Stimulated activated CD4-positive, alpha-beta T cell treated with anti-CD3 and anti-CD28 coated beads, Interleukin-2, amount 100 ng/mL, for 4 hours (primary cell): ENCODE results near the gene ZNF600.
"Not testable (repeated sequence)": the region's sequence is repeated elsewhere in the genome, so short reads cannot be mapped to it uniquely, and the experiment has no call there.

Source experiments
- DNase-seq: peaks from one replicate; pipeline ENCODE4 v3.0.0-alpha.2; 2020; ENCODE audit warnings: low read depth

ZNF600 gene

DNA sequence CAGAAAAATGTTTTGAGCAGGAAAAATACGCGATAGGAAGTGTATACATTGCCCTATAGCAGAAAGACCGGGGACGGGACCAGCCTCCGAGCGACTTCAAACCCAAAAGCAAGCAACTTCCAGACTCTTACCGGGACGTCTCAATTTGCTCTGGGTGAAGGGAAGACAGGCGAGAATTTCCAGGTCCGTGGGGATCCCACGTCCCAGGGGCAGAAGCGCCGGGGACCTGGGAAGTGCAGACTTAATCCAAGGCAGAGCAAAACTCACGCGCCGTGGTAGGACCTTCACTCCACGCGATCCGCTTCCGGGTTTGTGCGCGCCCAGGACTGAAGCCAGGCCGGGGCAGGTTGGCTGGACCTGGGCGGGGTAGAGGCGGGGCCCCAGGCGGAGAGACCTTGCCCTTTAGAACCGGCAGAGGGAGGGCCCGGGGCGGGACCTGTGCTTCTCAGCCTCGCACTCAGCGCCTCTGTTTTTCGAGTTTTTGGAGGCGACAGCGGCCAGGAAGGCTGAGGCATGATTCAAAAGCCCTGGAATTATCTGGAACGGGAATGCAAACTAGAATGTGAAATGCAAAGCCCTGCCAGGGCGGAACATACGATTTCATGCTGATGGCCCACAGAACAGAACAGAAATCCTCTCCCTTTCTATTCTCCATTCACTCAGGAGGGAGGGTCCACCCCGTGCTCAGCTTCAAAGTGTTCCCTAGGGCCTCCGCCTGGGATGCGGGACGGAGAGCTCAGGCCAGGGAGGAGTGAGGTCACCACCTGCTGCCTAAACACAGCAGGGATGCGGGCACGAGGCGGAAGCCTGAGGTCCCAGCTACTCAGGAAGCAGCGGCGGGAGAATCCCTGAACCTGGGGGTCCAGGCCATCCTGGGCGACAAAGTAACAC lies at the start of gene ZNF600:
Gene ZNF600, minus strand, starts transcription at position 328 of the 891 bp plus-strand sequence. CDS start 7,903 bp downstream, outside the sequence.
- DNase-seq: peak; percentile 62

DNA sequence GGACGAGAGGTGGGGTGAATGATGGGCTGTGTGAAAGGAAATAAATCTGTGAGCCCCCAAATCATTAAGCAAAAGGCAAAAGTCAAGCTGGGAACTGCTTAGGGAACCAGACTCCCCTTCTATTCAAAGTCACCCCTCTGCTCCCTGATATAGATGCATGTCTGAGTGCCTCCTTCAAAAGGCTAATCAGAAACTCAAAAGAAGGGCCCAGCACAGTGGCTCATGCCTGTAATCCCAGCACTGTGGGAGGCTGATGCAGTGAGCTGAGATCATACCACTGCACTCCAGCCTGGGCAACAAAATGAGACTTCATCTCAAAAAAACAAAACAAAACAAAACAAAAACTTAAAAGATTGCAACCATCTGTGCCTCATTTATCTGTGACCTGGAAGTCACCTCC lies 47.7 kb upstream of the ZNF600 start:
- not testable (repeated sequence) for DNase-seq

DNA sequence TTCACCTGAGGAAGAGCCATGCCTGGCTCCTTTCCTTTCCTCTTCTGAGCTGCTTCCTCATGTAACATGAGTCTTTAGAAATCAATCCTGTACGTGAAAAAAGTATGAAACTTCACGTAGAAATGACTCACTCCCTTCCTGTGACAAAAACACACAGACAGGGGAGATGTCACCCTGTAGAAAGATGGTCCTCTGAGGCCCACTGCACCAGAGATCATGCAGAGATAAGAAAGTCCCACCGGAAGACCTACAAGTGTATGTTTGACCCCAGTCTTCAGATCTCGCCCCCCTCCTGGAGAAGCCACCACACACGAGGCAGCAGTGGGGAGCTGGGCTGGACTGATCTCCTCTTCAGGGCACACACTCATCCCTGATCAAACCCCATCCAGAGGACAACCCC lies 47.0 kb upstream of the ZNF600 start:
- not testable (repeated sequence) for DNase-seq

DNA sequence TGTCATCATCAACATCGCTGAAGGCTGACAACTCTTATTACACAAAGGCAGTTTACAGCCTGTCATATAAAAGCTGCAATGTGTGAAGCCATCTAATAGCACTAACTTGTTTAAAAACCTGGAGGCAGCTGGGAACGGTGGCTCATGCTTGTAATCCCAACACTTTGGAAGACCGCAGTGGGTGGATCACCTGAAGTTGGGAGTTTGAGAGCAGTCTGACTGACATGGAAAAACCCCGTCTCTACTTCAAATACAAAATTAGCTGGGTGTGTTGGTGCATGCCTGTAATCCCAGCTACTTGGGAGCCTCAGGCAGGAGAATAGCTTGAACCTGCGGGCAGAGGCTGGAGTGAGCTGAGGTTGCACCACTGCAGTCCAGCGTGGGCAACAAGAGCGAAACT lies 43.3 kb upstream of the ZNF600 start:
- DNase-seq: not testable (repeated sequence)

DNA sequence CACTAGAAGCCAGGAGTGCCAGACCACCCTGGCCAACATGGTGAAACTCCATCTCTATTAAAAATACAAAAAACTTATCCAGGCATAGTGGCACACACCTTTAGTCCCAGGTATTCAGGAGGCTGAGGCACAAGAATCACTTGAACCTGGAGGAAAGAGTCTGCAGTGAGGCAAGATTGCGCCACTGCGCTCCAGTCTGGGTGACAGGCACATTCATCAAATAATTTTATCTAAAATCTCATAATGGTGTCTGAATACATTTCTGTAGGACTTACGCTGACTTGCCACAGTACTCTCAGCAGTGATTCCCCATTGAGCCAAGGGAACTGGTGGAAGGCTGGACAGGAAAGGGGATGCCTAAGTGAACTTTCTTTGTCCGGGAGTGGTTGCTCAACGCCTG lies 39.2 kb upstream of the ZNF600 start:
- no peak for DNase-seq

DNA sequence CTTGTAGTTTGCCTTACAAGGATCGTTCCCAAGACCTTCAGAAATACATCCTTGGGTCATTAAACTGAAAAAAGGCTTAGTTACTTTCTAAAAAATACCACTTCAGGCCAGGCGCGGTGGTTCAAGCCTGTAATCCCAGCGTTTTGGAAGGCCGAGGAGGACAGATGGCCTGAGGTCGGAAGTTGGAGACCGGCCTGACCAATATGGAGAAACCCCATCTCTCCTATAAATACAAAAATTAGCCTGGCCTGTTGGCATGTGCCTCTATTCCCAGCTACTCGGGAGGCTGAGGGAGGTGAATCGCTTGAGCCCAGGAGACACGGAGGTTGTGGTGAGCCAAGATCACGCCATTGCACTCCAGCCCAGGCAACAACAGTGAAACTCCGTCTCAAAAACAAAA lies 37.1 kb upstream of the ZNF600 start:
- no peak for DNase-seq

DNA sequence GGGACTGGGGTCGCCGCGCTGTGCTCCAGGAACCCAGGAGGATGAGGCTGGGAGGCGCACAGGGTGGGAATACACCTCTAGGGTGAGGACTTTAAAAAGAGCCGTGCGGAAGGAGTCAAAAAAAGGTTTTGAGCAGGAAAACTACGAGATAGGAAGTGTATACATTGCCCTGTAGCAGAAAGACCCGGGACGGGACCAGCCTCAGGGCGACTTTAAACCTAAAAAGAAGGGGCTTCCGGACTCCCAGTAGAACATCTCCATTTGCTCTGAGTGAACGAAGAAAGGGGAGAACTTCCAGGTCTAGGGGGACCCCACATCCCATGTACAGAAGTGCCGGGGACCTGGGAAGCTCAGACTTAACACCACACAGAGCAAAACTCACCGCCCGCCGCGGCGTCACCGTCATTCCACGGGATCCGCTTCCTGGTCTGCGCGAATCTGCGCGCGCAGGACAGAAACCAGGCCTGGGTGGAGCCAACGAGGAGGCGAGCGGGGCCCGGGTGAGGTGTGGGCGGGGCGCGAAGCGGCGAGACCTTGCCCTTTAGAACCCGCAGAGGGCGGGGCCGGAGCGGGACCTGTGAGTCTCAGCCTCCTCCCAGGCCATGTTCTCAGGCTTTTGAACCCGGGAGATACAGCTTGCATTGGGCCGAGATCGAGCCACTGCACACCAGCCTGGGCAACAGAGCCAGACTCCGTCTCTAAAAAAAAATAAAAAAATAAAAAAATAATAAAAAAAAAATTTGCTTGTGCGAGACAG lies 34.8 kb upstream of the ZNF600 start, which contains the start of gene ZNF28:
Gene ZNF28, minus strand, starts transcription at position 430 of the 757 bp plus-strand sequence. CDS start 3,675 bp downstream, outside the sequence.
- DNase-seq: peak; percentile 56

DNA sequence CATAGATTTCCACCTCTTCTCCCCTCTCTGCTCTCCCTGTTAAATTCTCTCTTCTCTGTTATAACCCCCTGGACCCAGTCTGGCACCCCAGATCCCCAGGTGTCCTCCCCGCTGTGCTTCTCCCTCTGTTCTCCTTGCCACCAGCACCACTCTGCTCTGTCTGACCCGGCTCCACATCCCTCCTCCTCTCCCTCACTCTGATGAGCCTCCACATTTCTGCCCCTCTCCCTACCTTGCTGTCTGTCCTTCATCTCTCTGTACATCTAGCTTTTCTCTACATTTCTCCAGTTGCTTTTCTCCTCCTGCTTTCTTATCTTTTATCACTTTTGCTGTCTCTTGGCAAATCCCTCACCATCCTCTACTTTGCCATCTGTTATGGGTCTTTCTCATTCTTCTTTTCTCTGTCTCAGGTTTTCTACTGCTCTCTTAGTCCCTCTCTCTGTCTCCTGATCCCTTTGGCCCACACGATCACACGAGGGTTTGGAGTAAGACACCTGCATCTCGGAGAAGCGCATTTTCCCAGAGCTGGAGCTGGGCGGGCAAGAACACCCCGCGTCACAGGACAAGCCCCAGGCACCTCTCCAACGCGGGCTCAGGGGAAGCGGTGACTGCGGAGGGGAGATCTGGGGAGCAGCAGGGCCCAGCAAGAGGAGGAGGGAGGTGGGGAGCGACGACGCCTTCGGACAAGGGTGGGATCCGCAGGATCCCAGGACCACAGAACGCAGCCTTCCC lies 34.0 kb upstream of the ZNF600 start:
- DNase-seq: peak; percentile 2

DNA sequence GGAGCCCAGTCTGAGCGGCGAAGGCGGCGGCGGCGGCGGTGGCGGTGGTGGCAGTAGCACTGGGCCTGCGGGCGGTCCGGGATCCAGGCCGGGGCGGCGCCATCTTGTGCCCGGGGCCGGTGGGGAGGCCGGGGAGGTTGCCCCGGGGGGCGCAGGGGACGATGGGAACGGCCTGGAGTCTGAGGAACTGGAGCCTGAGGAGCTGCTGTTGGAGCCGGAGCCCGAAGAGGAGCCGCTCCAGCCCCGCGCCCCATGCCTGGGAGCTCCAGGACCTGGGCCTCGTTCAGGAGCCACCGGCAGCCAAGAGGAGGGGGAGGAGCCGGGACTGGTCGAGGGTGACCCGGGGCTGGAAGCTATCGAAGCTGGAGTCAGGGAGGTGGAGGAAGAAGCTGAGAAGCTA lies 23.2 kb upstream of the ZNF600 start:
- DNase-seq: no peak

DNA sequence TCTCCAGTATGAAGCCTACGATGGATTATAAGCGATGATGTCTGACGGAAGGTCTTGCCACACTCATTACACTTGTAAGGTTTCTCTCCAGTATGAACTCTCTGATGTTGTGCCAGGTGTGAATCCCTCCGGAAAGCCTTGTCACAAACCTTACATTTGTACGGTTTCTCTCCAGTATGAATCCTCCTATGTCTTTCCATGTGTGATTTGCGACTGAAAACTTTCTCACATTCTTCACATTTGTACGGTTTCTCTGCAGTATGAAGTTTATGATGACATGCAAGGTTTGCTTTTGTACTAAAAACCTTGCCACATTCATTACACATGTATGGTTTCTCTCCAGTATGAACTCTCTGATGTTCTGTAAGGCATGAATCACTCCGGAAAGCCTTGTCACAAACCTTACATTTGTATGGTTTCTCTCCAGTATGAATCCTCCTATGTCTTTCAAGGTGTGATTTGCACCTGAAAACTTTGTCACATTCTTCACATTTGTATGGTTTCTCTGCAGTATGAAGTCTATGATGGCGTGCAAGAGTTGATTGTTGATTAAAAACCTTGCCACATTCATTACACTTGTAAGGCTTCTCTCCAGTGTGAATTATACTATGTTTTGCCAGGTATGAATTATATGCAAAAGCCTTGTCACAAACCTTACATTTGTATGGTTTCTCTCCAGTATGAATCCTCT lies 13.5 kb upstream of the ZNF600 start:
- DNase-seq: not testable (repeated sequence)

DNA sequence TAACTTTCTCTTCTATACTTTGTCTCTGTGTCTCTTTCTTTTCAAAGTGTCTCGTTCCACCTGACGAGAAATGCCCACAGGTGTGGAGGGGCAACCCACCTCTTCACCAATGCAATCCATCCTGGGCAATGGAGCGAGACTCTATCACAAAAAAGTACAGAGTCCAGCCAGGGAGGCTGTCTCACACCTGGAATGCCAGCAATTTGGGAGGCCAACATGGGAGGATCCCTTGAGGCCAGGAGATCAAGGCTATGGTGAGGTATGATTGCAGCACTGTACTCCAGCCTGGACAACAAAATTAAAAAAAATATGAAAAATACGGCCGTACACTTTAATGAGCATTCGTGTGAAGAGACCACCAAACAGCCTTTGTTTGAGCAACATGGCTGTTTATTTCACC lies 2.8 kb upstream of the ZNF600 start:
- DNase-seq: no peak

DNA sequence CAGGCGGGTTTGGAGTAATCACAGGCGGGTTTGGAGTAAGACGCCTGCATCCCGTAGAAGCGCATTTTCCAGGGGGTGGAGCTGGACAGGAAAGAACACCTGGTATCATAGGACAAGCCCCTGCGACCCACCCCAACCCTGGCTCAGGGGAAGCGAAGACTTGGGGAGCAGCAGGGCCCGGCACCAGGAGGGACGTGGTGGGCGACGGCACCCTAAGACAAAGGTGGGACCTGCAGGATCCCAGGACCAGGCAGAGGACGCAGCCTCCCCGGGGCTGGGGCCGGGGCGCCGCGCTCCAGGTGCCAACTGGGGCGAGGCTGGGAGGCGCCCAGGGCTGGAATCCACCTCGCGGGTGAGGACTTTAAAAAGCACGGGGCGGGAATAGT lies 520 bp downstream of the ZNF600 start:
- DNase-seq: no peak

DNA sequence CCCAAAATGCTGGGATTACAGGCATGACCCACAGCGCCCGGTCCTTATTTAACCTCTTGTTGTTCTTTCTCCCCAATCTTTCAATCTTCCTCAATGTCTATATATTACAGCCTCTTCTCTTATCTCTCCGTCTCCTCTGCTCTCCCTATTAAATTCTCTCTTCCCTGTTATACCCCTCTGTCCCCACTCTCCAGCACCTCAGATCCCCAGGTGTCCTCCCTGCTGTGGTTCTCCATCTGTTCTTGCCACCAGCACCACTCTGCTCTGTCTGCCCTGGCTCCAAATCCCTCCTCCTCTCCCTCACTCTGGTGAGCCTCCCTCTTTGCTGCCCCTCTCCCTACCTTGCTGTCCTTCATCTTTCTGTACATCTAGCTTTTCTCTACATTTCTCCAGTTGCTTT lies 1.1 kb downstream of the ZNF600 start:
- no peak for DNase-seq

DNA sequence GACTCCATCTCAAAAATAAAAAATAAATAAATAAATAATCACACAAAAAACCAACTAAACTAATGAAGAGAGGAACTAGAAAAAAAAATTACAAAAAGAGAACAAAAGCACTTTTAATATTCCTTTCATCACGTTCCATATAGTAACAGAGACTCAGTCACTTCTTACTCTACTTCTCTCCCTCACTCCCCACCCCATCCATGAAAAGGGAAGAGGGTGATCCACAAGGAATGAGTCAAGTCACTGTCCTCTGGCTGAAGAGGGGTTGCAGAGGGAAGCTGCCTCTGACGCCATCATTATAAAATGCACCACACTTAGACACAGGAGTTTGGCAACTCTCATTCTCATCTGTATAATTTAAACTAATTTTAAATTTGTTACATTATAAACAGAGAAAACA lies 3.7 kb downstream of the ZNF600 start:
- DNase-seq: not testable (repeated sequence)

DNA sequence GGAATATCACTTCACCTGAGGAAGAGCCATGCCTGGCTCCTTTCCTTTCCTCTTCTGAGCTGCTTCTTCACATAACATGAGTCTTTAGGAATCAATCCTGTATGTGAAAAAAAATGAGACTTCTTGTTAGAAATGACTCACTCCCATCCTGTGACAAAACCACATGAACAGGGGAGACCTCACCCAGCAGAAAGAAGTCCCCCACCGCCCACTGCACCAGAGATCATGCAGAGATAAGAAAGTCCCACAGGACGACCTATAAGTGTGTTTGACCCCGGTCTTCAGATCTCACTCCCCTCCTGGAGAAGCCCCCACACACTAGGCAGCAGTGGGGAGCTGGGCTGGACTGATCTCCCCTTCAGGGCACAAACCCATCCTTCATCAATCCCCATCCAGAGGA lies 7.8 kb downstream of the ZNF600 start:
- DNase-seq: peak; percentile 13

DNA sequence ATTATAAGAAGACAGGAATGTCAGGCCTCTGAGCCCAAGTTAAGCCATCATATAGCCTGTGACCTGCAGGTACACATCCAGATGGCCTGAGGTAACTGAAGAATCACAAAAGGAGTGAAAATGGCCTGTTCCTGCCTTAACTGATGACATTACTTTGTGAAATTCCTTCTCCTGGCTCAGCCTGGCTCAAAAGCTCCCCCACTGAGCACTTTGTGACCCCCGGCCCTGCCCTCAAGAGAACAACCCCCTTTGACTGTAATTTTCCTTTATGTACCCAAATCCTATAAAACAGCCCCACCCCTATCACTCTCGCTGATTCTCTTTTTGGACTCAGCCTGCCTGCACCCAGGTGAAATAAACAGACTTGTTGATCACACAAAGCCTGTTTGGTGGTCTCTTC lies 30.1 kb downstream of the ZNF600 start:
- not testable (repeated sequence) for DNase-seq

DNA sequence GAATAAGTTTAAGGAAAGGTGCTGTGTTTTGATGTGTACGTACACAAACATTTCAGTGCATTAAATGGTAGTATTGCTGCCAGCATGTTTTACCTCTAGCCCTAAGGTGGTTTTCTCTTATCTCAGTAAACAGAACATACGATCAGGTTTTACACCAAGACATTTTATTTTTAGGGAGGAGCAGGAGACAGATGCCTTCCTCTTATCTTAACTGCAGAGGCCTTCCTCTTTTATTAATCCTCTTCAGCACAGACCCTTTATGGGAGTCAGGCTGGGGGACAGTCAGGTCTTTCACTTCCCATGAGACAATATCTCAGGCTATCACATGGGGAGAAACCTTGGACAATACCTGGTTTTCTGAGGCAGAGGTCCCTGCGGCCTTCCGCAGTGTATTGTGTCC lies 36.8 kb downstream of the ZNF600 start:
- no peak for DNase-seq

DNA sequence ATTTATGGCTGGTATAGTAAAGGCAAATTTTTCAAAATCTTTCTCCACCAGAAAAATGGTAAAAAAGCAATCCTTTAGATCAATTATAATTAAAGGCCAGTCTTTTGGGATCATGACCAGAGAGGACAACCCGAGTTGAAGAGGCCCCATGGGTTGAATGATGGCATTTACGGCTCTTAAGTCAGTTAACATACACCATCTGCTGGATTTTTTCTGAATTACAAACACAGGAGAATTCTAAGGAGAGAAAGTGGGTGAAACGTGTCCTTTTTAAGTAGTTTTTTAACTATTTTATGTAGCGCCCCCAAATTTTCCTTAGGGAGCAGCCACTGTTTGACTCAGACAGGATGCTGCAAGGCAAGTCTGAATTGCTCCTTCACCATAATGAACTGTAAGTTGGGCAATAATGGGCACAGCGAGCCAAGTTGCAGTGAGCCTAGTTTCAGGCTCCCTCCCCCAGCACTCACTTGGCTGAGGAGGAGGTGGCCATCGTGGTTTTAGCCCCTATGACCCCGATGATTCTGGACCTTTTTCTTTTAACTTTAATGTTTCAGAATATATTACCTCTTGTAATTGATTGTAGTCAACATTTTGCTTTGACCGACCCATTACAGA lies 38.1 kb downstream of the ZNF600 start:
- DNase-seq: no peak

DNA sequence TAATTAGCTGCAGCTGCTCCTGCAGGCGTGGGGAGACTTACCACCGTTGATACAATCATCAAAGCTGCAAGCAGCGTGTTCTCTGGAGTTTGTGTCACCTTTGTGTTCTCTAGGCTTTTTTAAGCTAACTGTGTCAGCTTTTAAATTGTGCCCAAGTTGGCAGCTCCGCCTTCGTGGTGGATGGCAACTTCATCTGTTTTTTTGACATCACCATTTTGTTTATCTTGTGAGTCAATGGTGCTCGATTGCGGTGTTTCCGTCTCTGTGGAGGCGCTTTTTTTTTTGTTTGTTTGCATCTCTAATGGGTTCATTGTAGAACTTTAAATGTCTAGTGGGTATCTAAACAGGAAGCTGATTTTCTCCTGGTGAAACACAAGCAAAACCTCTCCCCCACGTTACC lies 40.7 kb downstream of the ZNF600 start:
- not testable (repeated sequence) for DNase-seq

DNA sequence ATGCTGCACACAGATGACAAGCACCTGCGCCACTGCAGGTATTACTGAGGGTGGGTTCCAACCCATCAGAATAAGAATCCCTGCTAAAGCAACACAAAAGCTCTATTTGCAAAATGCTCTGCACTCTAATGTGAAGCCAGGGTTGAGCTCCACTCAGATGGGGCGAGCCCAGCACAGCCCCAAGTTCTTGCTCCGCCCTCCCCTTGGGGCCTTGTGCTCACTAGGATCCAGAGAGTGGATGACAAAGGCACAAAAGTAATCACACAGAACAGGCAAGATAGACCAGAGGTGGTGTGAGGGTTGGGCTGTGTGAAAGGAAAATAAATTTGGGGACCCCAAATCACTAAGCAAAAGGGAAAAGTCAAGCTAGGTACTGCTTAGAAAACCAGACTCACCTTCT lies 43.5 kb downstream of the ZNF600 start:
- no peak for DNase-seq

DNA sequence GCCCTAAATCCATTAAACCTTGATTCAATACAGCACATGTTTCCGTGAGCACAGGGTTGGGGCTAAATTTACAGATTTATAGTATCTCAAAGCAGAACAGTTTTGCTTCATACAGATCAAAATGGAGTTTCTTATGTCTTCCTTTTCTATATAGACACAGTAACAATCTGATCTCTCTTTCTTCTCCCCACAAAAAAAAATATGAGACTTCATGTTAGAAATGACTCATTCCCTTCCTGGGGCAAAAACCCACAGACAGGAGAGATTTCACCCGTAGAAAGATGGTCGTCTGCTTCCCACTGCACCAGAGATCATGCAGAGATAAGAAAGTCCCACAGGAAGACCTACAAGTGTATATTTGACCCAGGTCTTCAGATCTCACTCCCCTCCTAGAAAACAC lies 44.1 kb downstream of the ZNF600 start:
- no peak for DNase-seq
